Endothelial cell of umbilical vein (primary cell): ENCODE results near the gene ITFG1.

Source experiments
- CTCF ChIP-seq, 2 donors: IDR thresholded peaks; 1 replicate in 1 of 2; 2 replicates in 1 of 2; pipeline ENCODE4 v1.5.1; 2011; ENCODE audit warnings: low read length in 2 of 2, mild to moderate bottlenecking in 2 of 2, moderate library complexity in 2 of 2, control low read depth in 1 of 2, inconsistent platforms in 1 of 2, low read depth in 1 of 2; ENCODE audit not compliant: insufficient read depth in 1 of 2; ENCODE audit errors: extremely low read depth in 1 of 2
- EZH2 ChIP-seq: IDR thresholded peaks from 2 replicates; pipeline ENCODE4 v1.6.1; 2012; ENCODE audit warnings: borderline replicate concordance, low read depth, mild to moderate bottlenecking, moderate library complexity, low read length, inconsistent platforms; ENCODE audit not compliant: severe bottlenecking
- FOS ChIP-seq: IDR thresholded peaks from 2 replicates; pipeline ENCODE4 v1.6.1; 2011; ENCODE audit warnings: mild to moderate bottlenecking, low read length, moderate library complexity, borderline replicate concordance; ENCODE audit not compliant: insufficient read depth
- GATA2 ChIP-seq: IDR thresholded peaks from 2 replicates; pipeline ENCODE4 v1.7.0; 2011; ENCODE audit warnings: low read depth, mild to moderate bottlenecking, moderate library complexity, mixed read lengths, low read length; ENCODE audit not compliant: insufficient read length, insufficient read depth
- JUN ChIP-seq: IDR thresholded peaks from 2 replicates; pipeline ENCODE4 v1.6.1; 2011; ENCODE audit warnings: borderline replicate concordance, low read depth; ENCODE audit not compliant: insufficient read length, insufficient read depth
- MAX ChIP-seq: IDR thresholded peaks from 2 replicates; pipeline ENCODE4 v1.6.1; 2011; ENCODE audit not compliant: insufficient read depth, insufficient read length
- MYC ChIP-seq: IDR thresholded peaks from one replicate; pipeline ENCODE4 v1.6.1; 2011; ENCODE audit warnings: mild to moderate bottlenecking, low read depth, low read length
- POLR2A ChIP-seq: IDR thresholded peaks from 2 replicates; pipeline ENCODE4 v1.6.1; 2012; ENCODE audit warnings: low read depth, mild to moderate bottlenecking, control low read depth, low read length
- POLR2AphosphoS5 ChIP-seq: IDR thresholded peaks from 2 replicates; pipeline ENCODE4 v1.6.1; 2012; ENCODE audit warnings: low read depth, mild to moderate bottlenecking, control low read depth, low read length, moderate library complexity; ENCODE audit not compliant: insufficient read depth

- TF ChIP-seq CTCF (IDR thresholded peaks at IDR 0.05; ENCODE audit: extremely low read depth in 1 of 2, insufficient read depth in 1 of 2, low read depth in 1 of 2, low read length in 2 of 2) (no peak), POLR2A (no peak), MYC (no peak), EZH2 (no peak), GATA2 (no peak), FOS (no peak), MAX (no peak), JUN (no peak), POLR2AphosphoS5 (no peak)
Observed at GRCh38 chr16:47387026-47387734, 73.7 kb downstream of the ITFG1 start.
